Measurements from ENCODE around the gene CLEC4D.
"Not testable (repeated sequence)": the region's sequence is repeated elsewhere in the genome, so short reads cannot be mapped to it uniquely, and the experiment has no call there.

The CLEC4D gene

GRCh38 chr12:8513256-8513655 is at the start of gene CLEC4D:
Gene CLEC4D, plus strand, starts transcription at chr12:8513503. Its CDS starts 230 bp downstream, at chr12:8513733.
- DNase-seq, result no peak

- no peak for DNase-seq
These were observed 47.9 kb upstream of the CLEC4D start for GRCh38 chr12:8465301-8465996.

GRCh38 chr12:8466241-8466640 is 47.1 kb upstream of the CLEC4D start:
- DNase-seq, result no peak

- no peak for DNase-seq
These were observed 42.2 kb upstream of the CLEC4D start for GRCh38 chr12:8471090-8471489.

GRCh38 chr12:8475508-8476203 is 37.6 kb upstream of the CLEC4D start:
- no peak for DNase-seq

- no peak for DNase-seq
These were observed 30.7 kb upstream of the CLEC4D start for GRCh38 chr12:8482571-8483061.

GRCh38 chr12:8483079-8483478 is 30.2 kb upstream of the CLEC4D start:
- no peak for DNase-seq

GRCh38 chr12:8491646-8492530 is 21.4 kb upstream of the CLEC4D start:
- DNase-seq, result no peak

GRCh38 chr12:8493084-8493483 is 20.2 kb upstream of the CLEC4D start:
- peak; percentile 36 for DNase-seq

- not testable (repeated sequence) for DNase-seq
These were observed 17.6 kb upstream of the CLEC4D start for GRCh38 chr12:8495671-8496070.

- DNase-seq, result not testable (repeated sequence)
These were observed 17.2 kb upstream of the CLEC4D start for GRCh38 chr12:8496074-8496473.

GRCh38 chr12:8499616-8500015 is 13.7 kb upstream of the CLEC4D start:
- no peak for DNase-seq

GRCh38 chr12:8501720-8502119 is 11.6 kb upstream of the CLEC4D start:
- peak; percentile 3 for DNase-seq

GRCh38 chr12:8504351-8504750 is 9.0 kb upstream of the CLEC4D start:
- no peak for DNase-seq

GRCh38 chr12:8507596-8507995 is 5.7 kb upstream of the CLEC4D start:
- no peak for DNase-seq

GRCh38 chr12:8508223-8508622 is 5.1 kb upstream of the CLEC4D start:
- no peak for DNase-seq

GRCh38 chr12:8508910-8509841 is 4.1 kb upstream of the CLEC4D start:
- no peak for DNase-seq

GRCh38 chr12:8517971-8518370 is 4.7 kb downstream of the CLEC4D start:
- no peak for DNase-seq

- DNase-seq, result no peak
These were observed 5.9 kb downstream of the CLEC4D start for GRCh38 chr12:8519171-8519570.

- no peak for DNase-seq
These were observed 14.2 kb downstream of the CLEC4D start for GRCh38 chr12:8527250-8528130.

GRCh38 chr12:8532045-8532444 is 18.7 kb downstream of the CLEC4D start:
- no peak for DNase-seq

All from CD4-positive, alpha-beta T cell treated with Interleukin-10 for 1 hour (primary cell).